ENCODE data around the gene FEM1A.

Gene FEM1A

DNA sequence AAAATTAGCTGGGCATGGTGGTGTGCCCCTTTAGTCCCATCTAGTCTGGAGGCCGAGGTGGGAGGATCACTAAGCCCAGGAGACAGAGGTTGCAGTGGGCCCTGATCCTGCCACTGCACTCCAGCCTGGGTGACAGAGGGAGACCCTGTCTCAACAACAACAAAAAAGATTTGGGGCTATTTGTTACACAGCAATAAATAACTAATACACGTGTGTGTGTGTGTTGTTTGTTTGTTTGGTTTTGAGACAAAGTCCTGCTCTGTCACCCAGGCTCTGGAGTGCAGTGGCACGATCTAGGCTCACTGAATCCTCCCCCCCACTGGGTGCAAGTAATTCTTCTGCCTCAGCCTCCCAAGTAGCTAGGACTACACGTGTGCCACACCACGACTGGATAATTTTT is 32.9 kb upstream of the FEM1A start:
- POLR2A ChIA-PET = no interaction called here
- CTCF ChIA-PET = no interaction called here
- TF ChIP-seq CTCF (IDR thresholded peaks at IDR 0.05; ENCODE audit: control extremely low read depth, extremely low read depth, low read depth, missing control alignments) = no peak
- DNase-seq (ENCODE audit: extremely low spot score) = no peak

DNA sequence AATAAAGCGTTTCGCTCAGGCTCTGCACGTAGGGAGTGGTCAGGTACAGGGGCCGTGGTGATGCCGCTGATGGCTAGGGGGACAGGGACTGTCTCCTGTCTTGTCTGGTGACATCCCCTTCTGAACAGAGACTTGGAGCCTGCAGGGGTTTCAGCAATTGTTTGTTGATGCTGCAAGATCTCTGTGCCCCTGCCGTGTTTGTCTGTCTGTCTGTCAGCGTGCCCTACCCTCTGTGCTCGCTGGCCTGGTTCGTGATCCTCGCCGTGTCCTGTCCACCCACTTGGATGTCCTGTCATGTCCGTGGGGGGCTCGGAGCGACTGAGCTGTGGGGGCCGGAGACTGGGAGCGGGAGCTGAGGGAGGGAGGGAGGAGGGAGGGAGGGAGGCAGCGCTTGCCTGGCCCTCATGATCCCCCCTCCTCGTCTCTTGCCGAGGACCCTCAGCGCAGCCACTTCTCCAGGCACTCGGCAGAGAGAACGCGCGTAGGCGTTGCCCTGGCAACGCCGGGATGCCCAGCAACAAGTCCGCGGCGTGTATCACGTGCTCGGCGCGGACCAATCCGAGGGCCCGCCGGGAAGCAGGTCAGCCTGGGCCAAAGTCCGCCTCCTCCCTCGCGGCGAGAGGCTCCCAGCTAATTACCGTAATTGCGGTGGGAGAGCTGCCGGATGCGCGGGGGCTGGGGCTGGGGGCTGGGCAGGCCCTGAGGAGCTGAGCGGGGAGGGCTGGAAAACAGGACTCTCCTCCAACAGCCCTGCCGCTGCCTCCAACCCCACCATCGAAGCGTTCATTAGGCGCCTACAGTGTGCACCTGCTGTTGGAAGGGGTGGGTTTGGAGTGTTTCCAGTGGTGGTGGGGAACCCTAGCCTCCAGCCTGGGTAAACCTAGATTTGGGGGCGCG is 31.9 kb upstream of the FEM1A start:
- TF ChIP-seq CTCF (IDR thresholded peaks at IDR 0.05; ENCODE audit: control extremely low read depth, extremely low read depth, low read depth, missing control alignments) = no peak
- ChIA-PET POLR2A (interaction anchor here (0.6 kb wide), 1 partner anchor 655 kb away, joined by 7 read pairs; no protein-coding TSS in a partner anchor), CTCF (no interaction called here)
- DNase-seq (ENCODE audit: extremely low spot score) = peak; percentile 99

DNA sequence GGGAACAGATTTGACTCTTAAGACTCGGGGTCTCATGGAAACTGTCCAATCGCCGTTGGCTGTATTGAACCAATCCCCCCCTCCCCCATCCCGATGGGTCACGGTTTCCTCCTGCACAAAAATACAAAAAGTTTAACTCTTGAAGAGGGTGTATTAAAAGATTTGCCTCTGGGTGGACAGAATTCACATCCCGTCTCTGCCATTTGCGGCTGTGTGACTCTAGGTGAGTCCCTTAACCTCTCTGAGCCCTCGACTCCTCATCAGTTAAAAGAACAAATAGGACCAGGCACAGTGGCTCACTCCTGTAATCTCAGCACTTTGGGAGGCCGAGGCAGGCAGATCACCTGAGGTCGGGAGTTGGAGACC is 31.3 kb upstream of the FEM1A start:
- POLR2A ChIA-PET = no interaction called here
- no peak for TF ChIP-seq CTCF (IDR thresholded peaks at IDR 0.05; ENCODE audit: control extremely low read depth, extremely low read depth, low read depth, missing control alignments)
- no peak for DNase-seq (ENCODE audit: extremely low spot score)
- CTCF ChIA-PET = interaction anchor here (1.1 kb wide), 1 partner anchor 11 kb away, joined by 3 read pairs; no protein-coding TSS in a partner anchor

DNA sequence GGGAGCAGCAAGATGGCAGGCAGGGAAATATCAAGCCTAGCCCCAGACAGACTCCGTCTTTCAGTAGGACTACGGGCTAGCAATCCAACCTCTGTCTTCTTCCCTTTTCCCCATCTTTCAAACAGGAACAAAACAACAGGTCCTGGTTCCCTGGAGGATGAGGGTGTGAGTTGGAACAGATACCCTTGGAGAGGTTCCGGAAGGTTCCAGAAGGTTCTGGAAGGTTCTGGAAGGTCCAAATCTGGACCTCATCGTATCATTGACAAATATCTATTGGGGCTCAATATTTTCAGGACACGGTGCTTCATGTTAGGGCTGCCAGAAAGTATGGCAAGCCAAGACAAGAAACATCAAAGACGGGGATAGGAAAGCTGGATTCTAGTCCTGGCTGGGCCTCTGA is 28.5 kb upstream of the FEM1A start:
- TF ChIP-seq CTCF (IDR thresholded peaks at IDR 0.05; ENCODE audit: control extremely low read depth, extremely low read depth, low read depth, missing control alignments) = no peak
- ChIA-PET POLR2A (no interaction called here), CTCF (interaction anchor here (1.0 to 1.3 kb wide), 2 partner anchors 14 to 46 kb away, joined by 3 to 4 read pairs; no protein-coding TSS in a partner anchor)
- no peak for DNase-seq (ENCODE audit: extremely low spot score)

DNA sequence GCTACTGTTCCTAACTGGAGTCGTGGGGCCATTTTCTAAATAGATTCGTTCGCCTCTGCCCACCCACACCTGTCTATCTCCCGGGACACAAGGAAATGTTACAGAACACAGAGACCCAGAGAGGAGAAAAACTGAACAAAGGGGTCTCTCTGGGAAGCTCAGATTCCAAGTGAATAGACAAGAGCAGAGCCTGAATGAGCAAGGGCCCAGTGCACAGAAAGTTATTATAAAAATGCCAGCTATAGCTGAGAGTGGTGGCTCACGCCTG is 27.2 kb upstream of the FEM1A start:
- CTCF ChIA-PET = interaction anchor here (2.3 kb wide), 1 partner anchor 27 kb away, joined by 12 read pairs; the partner anchor contains the start of gene FEM1A
- POLR2A ChIA-PET = no interaction called here
- DNase-seq (ENCODE audit: extremely low spot score) = no peak
- TF ChIP-seq CTCF (IDR thresholded peaks at IDR 0.05; ENCODE audit: control extremely low read depth, extremely low read depth, low read depth, missing control alignments) = no peak

GRCh38 chr19:4768934-4769777 is 22.4 kb upstream of the FEM1A start:
- ChIA-PET POLR2A (interaction anchor here (0.5 kb wide), 1 partner anchor 34 kb away, joined by 5 read pairs; no protein-coding TSS in a partner anchor), CTCF (interaction anchor here (1.1 to 2.7 kb wide), 4 partner anchors 19 to 40 kb away, joined by 3 to 8 read pairs (median 4); no protein-coding TSS in a partner anchor)
- DNase-seq (ENCODE audit: extremely low spot score) = peak; percentile 86
- no peak for TF ChIP-seq CTCF (IDR thresholded peaks at IDR 0.05; ENCODE audit: control extremely low read depth, extremely low read depth, low read depth, missing control alignments)
